WTC11 (cell line): Measurements from ENCODE around the gene NTRK1. TPM values are rescaled to one million over a fixed set of nuclear protein-coding genes. Genes with fewer than 3 reads are reported as not detected.

Experiments used
- ATAC-seq: fragments of 200-7000 bp; cut with Tn5 transposase; 2 replicates; pipeline ENCODE4 v1.10.0; 2021; ENCODE audit warnings: mild to moderate bottlenecking, moderate library complexity
- CTCF ChIA-PET: fragments of 300-600 bp; sonication (Branson Sonifier 250); formaldehyde crosslinking; loops from one replicate; lab custom pipeline; 2021; ENCODE audit warnings: antibody characterized with exemption; lab: Charles Lee
- POLR2A ChIA-PET: fragments of 350-600 bp; sonication (Branson Sonifier 250); formaldehyde crosslinking; loops from one replicate; lab custom pipeline; 2021; ENCODE audit warnings: antibody characterized with exemption; lab: Charles Lee
- DNase-seq: peaks from one replicate; pipeline ENCODE4 v3.0.0; 2021; ENCODE audit warnings: low spot score
- H3K27ac Mint-ChIP-seq: 2 replicates; pipeline ENCODE4 v1.8.0; 2021; ENCODE audit warnings: mixed read lengths
- H3K27me3 Mint-ChIP-seq: 2 replicates; pipeline ENCODE4 v1.8.0; 2021; ENCODE audit warnings: low read depth, mild to moderate bottlenecking, moderate library complexity, mixed read lengths
- H3K36me3 Mint-ChIP-seq: 2 replicates; pipeline ENCODE4 v1.8.0; 2021; ENCODE audit warnings: mixed read lengths
- H3K4me1 Mint-ChIP-seq: 2 replicates; pipeline ENCODE4 v1.8.0; 2022; ENCODE audit warnings: mixed read lengths
- H3K4me3 Mint-ChIP-seq: 2 replicates; pipeline ENCODE4 v1.8.0; 2021; ENCODE audit warnings: mild to moderate bottlenecking, moderate library complexity, mixed read lengths
- H3K9me3 Mint-ChIP-seq: 2 replicates; pipeline ENCODE4 v1.8.0; 2021; ENCODE audit warnings: mixed read lengths
- ARID4B ChIP-seq: sonication (generic); formaldehyde crosslinking; IDR thresholded peaks from 2 replicates; pipeline ENCODE4 v1.8.0; 2023; ENCODE audit warnings: missing genetic modification reagents, mild to moderate bottlenecking, borderline replicate concordance
- CTCF ChIP-seq: fragments of 200-600 bp; IDR thresholded peaks from 2 replicates; pipeline ENCODE4 v1.8.0; 2022; ENCODE audit warnings: antibody characterized with exemption
- E2F1 ChIP-seq: sonication (generic); formaldehyde crosslinking; IDR thresholded peaks from 2 replicates; pipeline ENCODE4 v1.8.0; 2022; ENCODE audit warnings: mild to moderate bottlenecking, missing genetic modification reagents
- FOXK1 ChIP-seq: sonication (generic); formaldehyde crosslinking; IDR thresholded peaks from 2 replicates; pipeline ENCODE4 v1.8.0; 2022; ENCODE audit warnings: mild to moderate bottlenecking, moderate library complexity, missing genetic modification reagents
- GABPB1 ChIP-seq: sonication (generic); formaldehyde crosslinking; IDR thresholded peaks from 2 replicates; pipeline ENCODE4 v1.8.1; 2023; ENCODE audit warnings: mild to moderate bottlenecking, missing genetic modification reagents
- KAT7 ChIP-seq: sonication (generic); formaldehyde crosslinking; IDR thresholded peaks from 2 replicates; pipeline ENCODE4 v1.8.1; 2023; ENCODE audit warnings: missing genetic modification reagents, mild to moderate bottlenecking, borderline replicate concordance
- MXD4 ChIP-seq: fragments of 250-450 bp; sonication (Bioruptor Pico); IDR thresholded peaks from 2 replicates; pipeline ENCODE4 v1.8.0; 2021; ENCODE audit warnings: mild to moderate bottlenecking, moderate library complexity, borderline replicate concordance
- MYBL2 ChIP-seq: sonication (generic); formaldehyde crosslinking; IDR thresholded peaks from 2 replicates; pipeline ENCODE4 v1.8.1; 2023; ENCODE audit warnings: mild to moderate bottlenecking, moderate library complexity, missing genetic modification reagents
- RORB ChIP-seq: fragments of 250-450 bp; sonication (Bioruptor Pico); IDR thresholded peaks from 2 replicates; pipeline ENCODE4 v1.9.0; 2021; ENCODE audit warnings: mild to moderate bottlenecking
- SOX15 ChIP-seq: fragments of 250-450 bp; sonication (Bioruptor Pico); IDR thresholded peaks from 2 replicates; pipeline ENCODE4 v1.9.0; 2021; ENCODE audit warnings: mild to moderate bottlenecking
- ZNF138 ChIP-seq: sonication (generic); formaldehyde crosslinking; conservative IDR thresholded peaks from 2 replicates; pipeline ENCODE4 v1.8.1; 2022; ENCODE audit warnings: mild to moderate bottlenecking, moderate library complexity, missing genetic modification reagents
- ZNF219 ChIP-seq: sonication (generic); formaldehyde crosslinking; IDR thresholded peaks from 2 replicates; pipeline ENCODE4 v1.8.0; 2023; ENCODE audit warnings: missing genetic modification reagents, mild to moderate bottlenecking, borderline replicate concordance
- ZNF263 ChIP-seq: sonication (generic); formaldehyde crosslinking; IDR thresholded peaks from 2 replicates; pipeline ENCODE4 v1.8.1; 2022; ENCODE audit warnings: low read depth, mild to moderate bottlenecking, moderate library complexity, missing genetic modification reagents
- total RNA-seq: library from RNA; stranded (reverse); gene quantifications from 3 replicates; pipeline ENCODE4 v1.2.3, GENCODE V29; 2021
- TF ChIP-seq, protein P1 (sequence below): sonication (generic); formaldehyde crosslinking; conservative IDR thresholded peaks from 2 replicates; pipeline ENCODE4 v1.8.1; 2023; ENCODE audit warnings: mild to moderate bottlenecking, low read depth, missing genetic modification reagents, moderate library complexity
- TF ChIP-seq, protein P2 (sequence below): fragments of 250-450 bp; sonication (Bioruptor Pico); IDR thresholded peaks from 2 replicates; pipeline ENCODE4 v1.9.0; 2021; ENCODE audit warnings: mild to moderate bottlenecking

NTRK1 gene
- total RNA-seq, 1 experiment from 2014 or later = 0.42 TPM

DNA sequence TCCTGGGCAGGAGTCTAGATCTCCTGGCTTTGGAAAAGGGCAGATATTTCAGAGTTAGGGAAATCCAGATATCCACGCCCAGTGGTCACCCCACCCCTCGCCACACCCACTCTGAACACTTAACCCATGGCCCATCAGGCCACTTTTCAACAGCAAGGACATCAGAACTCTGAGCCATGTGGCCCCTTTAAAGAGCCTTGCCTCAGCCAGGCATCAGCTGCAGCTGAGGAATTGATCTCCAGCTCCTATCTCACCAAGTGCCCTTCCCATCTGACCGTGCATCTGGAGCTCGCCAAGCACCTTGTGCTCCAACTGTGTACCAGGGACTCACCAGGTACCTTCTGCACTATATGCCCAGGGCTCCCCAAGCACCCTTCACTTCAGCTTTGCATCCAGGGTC is 23.8 kb upstream of the NTRK1 start (continued):
- TF ChIP-seq, protein P1, sequence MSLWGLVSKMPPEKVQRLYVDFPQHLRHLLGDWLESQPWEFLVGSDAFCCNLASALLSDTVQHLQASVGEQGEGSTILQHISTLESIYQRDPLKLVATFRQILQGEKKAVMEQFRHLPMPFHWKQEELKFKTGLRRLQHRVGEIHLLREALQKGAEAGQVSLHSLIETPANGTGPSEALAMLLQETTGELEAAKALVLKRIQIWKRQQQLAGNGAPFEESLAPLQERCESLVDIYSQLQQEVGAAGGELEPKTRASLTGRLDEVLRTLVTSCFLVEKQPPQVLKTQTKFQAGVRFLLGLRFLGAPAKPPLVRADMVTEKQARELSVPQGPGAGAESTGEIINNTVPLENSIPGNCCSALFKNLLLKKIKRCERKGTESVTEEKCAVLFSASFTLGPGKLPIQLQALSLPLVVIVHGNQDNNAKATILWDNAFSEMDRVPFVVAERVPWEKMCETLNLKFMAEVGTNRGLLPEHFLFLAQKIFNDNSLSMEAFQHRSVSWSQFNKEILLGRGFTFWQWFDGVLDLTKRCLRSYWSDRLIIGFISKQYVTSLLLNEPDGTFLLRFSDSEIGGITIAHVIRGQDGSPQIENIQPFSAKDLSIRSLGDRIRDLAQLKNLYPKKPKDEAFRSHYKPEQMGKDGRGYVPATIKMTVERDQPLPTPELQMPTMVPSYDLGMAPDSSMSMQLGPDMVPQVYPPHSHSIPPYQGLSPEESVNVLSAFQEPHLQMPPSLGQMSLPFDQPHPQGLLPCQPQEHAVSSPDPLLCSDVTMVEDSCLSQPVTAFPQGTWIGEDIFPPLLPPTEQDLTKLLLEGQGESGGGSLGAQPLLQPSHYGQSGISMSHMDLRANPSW (CRISPR knock-in tag) = no peak
- TF ChIP-seq, protein P2, sequence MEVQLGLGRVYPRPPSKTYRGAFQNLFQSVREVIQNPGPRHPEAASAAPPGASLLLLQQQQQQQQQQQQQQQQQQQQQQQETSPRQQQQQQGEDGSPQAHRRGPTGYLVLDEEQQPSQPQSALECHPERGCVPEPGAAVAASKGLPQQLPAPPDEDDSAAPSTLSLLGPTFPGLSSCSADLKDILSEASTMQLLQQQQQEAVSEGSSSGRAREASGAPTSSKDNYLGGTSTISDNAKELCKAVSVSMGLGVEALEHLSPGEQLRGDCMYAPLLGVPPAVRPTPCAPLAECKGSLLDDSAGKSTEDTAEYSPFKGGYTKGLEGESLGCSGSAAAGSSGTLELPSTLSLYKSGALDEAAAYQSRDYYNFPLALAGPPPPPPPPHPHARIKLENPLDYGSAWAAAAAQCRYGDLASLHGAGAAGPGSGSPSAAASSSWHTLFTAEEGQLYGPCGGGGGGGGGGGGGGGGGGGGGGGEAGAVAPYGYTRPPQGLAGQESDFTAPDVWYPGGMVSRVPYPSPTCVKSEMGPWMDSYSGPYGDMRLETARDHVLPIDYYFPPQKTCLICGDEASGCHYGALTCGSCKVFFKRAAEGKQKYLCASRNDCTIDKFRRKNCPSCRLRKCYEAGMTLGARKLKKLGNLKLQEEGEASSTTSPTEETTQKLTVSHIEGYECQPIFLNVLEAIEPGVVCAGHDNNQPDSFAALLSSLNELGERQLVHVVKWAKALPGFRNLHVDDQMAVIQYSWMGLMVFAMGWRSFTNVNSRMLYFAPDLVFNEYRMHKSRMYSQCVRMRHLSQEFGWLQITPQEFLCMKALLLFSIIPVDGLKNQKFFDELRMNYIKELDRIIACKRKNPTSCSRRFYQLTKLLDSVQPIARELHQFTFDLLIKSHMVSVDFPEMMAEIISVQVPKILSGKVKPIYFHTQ (CRISPR knock-in tag) = no peak
- no peak for TF ChIP-seq GABPB1 (CRISPR knock-in tag)
- TF ChIP-seq, all 79 proteins: peak for 0

DNA sequence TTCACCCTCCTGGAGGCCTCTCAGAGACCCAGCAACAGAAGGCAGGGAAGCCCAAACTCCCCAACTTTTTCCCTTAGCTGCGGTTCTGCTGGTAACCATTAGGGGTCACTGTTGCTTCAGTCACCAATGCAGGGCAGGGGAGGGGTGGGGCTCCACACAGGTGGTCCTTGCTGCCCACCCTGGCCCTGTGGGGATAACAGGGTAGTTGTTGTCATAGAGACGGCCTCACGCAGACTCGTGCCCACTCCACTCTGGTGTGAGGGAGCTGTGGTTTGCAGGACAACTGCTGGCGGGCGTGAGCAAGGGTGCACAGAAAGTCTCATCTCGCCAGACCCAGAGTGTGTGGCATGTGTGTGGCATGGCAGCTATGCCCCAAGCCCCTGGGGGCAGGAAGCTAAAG is 21.7 kb upstream of the NTRK1 start:
- peaks cover 61% of the 10 kb centered on the region for H3K27me3 Mint-ChIP-seq
- no peaks in the 10 kb centered on the region for H3K9me3 Mint-ChIP-seq
- DNase-seq (peak; percentile 67), ATAC-seq (peak; percentile 83)
- H3K36me3 Mint-ChIP-seq = no peaks in the 10 kb centered on the region
- CTCF ChIA-PET = interaction anchor here (0.5 to 6.6 kb wide), 39 partner anchors 9 to 317 kb away, joined by 3 to 177 read pairs (median 6); partner anchors contain the start of genes CRABP2, HDGF, INSRR and LRRC71
- peaks cover 5% of the 10 kb centered on the region for H3K4me1 Mint-ChIP-seq
- H3K4me3 Mint-ChIP-seq = no peak overlapping the region
- H3K27ac Mint-ChIP-seq = no peak overlapping the region
- POLR2A ChIA-PET = interaction anchor here (0.6 kb wide), 1 partner anchor 55 kb away, joined by 3 read pairs; no protein-coding TSS in a partner anchor
- TF ChIP-seq FOXK1 (CRISPR knock-in tag) (no peak), CTCF (peak; percentile 87)

DNA sequence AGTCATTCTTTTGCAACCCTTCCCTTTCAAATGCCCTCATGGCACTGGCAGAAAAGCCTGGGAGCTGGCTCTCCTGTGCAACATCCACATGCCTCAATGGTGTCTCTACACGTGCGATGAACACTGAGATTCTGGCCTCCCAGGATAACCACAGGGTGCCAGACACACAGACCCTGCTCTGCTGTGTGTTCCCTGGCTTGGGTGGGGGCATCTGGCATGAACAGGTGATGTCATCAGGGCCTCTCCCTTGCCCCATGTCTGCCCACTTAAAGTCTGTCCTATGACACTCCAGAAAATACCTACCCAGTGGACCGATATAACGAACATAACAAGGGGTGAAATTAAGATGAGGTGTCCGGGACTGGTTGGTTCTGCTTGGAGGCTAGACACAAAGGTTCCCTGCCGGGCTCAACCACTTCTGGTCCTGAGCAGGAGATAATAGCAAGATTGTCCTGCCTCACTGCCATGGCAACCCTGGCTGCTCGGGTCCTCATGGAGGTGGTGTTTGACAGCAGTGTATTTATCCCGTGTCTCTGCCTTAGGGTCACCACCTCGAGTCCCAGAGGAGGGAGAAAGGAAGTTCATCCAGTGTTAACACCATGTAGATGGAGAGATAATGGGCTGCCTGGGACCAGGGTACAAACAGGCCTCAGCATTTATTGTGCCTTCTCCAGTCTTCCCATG is 21.1 kb upstream of the NTRK1 start:
- CTCF ChIA-PET = interaction anchor here (1.0 to 6.6 kb wide), 31 partner anchors 9 to 194 kb away, joined by 3 to 177 read pairs (median 6); partner anchors contain the start of genes CRABP2, HDGF, INSRR and LRRC71
- DNase-seq (no peak), ATAC-seq (no peak)
- POLR2A ChIA-PET = no interaction called here
- Mint-ChIP-seq H3K4me3 (no peak overlapping the region), H3K27me3 (peaks cover 61% of the 10 kb centered on the region), H3K36me3 (no peaks in the 10 kb centered on the region), H3K27ac (no peak overlapping the region), H3K4me1 (peaks cover 7% of the 10 kb centered on the region), H3K9me3 (no peaks in the 10 kb centered on the region)
- no peak for TF ChIP-seq ARID4B (CRISPR knock-in tag)
- no peak for TF ChIP-seq E2F1 (CRISPR knock-in tag)
- no peak for TF ChIP-seq ZNF263
- TF ChIP-seq RORB = no peak
- TF ChIP-seq MYBL2 (CRISPR knock-in tag) = no peak
- no peak for TF ChIP-seq MXD4 (CRISPR knock-in tag)
- TF ChIP-seq SOX15 (CRISPR knock-in tag) = no peak
- TF ChIP-seq KAT7 (CRISPR knock-in tag) = no peak
- TF ChIP-seq, protein P2 (CRISPR knock-in tag) = no peak
- TF ChIP-seq ZNF219 (CRISPR knock-in tag) = no peak
- TF ChIP-seq ZNF138 (CRISPR knock-in tag) = no peak
